GM12878 (cell line): Measurements from ENCODE around the gene TMEM120B. TPM values are rescaled to one million over a fixed set of nuclear protein-coding genes. Genes with fewer than 3 reads are reported as not detected.

Experiments used
- BCL3 ChIP-seq: IDR thresholded peaks from 2 replicates; pipeline ENCODE4 v1.6.1; 2011; ENCODE audit warnings: borderline replicate concordance, low read depth, mild to moderate bottlenecking, moderate library complexity, low read length; ENCODE audit not compliant: insufficient read depth, poor library complexity, severe bottlenecking
- BMI1 ChIP-seq: fragments of 450-650 bp; IDR thresholded peaks from 2 replicates; pipeline ENCODE4 v1.6.1; 2016; ENCODE audit warnings: mild to moderate bottlenecking, moderate library complexity, borderline replicate concordance
- CEBPZ ChIP-seq: fragments of 150-350 bp; IDR thresholded peaks from 2 replicates; pipeline ENCODE4 v1.6.1; 2016; ENCODE audit warnings: low read depth, low read length
- CREB1 ChIP-seq: IDR thresholded peaks from 2 replicates; pipeline ENCODE4 v1.6.1; 2012; ENCODE audit warnings: low read depth, mild to moderate bottlenecking, inconsistent platforms
- CREM ChIP-seq: IDR thresholded peaks from 2 replicates; pipeline ENCODE4 v1.6.1; 2014; ENCODE audit warnings: antibody characterized with exemption, low read depth
- IRF4 ChIP-seq: IDR thresholded peaks from 2 replicates; pipeline ENCODE4 v1.6.1; 2011; ENCODE audit warnings: low read depth, low read length
- JUNB ChIP-seq: IDR thresholded peaks from 2 replicates; pipeline ENCODE4 v1.6.1; 2016; ENCODE audit warnings: antibody characterized with exemption, mild to moderate bottlenecking
- KLF5 ChIP-seq: fragments of 450-650 bp; IDR thresholded peaks from 2 replicates; pipeline ENCODE4 v1.6.1; 2014; ENCODE audit warnings: mild to moderate bottlenecking; ENCODE audit not compliant: partially characterized antibody
- MTA2 ChIP-seq: fragments of 450-650 bp; IDR thresholded peaks from 2 replicates; pipeline ENCODE4 v1.6.1; 2016; ENCODE audit warnings: low read depth, mild to moderate bottlenecking, moderate library complexity
- NFYB ChIP-seq: IDR thresholded peaks from 2 replicates; pipeline ENCODE4 v1.6.1; 2011; ENCODE audit warnings: low read depth, mild to moderate bottlenecking, low read length, improper control_type of control experiment, moderate library complexity; ENCODE audit not compliant: insufficient read depth
- NRF1 ChIP-seq: conservative IDR thresholded peaks from 2 replicates; pipeline ENCODE4 v1.6.1; 2011; ENCODE audit warnings: mild to moderate bottlenecking, low read depth, low read length, improper control_type of control experiment
- RAD21 ChIP-seq: IDR thresholded peaks from 2 replicates; pipeline ENCODE4 v1.6.1; 2011; ENCODE audit warnings: mild to moderate bottlenecking, low read depth, low read length, moderate library complexity; ENCODE audit not compliant: insufficient read depth
- RBBP5 ChIP-seq: fragments of 200-600 bp; sonication (generic); conservative IDR thresholded peaks from 2 replicates; pipeline ENCODE4 v1.6.1; 2016
- RELA ChIP-seq: fragments of 450-650 bp; IDR thresholded peaks from 2 replicates; pipeline ENCODE4 v1.8.0; 2014; ENCODE audit warnings: borderline replicate concordance; ENCODE audit not compliant: partially characterized antibody
- SMAD5 ChIP-seq: IDR thresholded peaks from 2 replicates; pipeline ENCODE4 v1.6.1; 2016; ENCODE audit warnings: antibody characterized with exemption, low read depth
- SP1 ChIP-seq: IDR thresholded peaks from one replicate; pipeline ENCODE4 v1.6.1; 2011; ENCODE audit warnings: low read depth, low read length
- ZNF207 ChIP-seq: fragments of 450-650 bp; IDR thresholded peaks from 2 replicates; pipeline ENCODE4 v1.6.1; 2014; ENCODE audit warnings: antibody characterized with exemption, mild to moderate bottlenecking, borderline replicate concordance
- ZNF217 ChIP-seq: fragments of 450-650 bp; IDR thresholded peaks from 2 replicates; pipeline ENCODE4 v1.6.1; 2017; ENCODE audit warnings: antibody characterized with exemption, mild to moderate bottlenecking
- ZNF622 ChIP-seq: fragments of 450-650 bp; IDR thresholded peaks from 2 replicates; pipeline ENCODE4 v1.6.1; 2017; ENCODE audit warnings: mild to moderate bottlenecking, inconsistent platforms
- polyA plus RNA-seq, 11 experiments: library from polyadenylated mRNA; depleted of rRNA in 4 of 11; unstranded in 6 of 11; stranded (reverse) in 5 of 11; fragments of >200 nt; fragmentation: Nextera tagmentation in 4 of 11; fragmentation: Illumina TruSeq in 1 of 11; extraction: Ambion mirVana in 4 of 11; extraction: Trizol in 1 of 11; gene quantifications; 1 replicate in 1 of 11; 2 replicates in 10 of 11; pipeline versions ENCODE4 v1.2.1 to v1.2.3, GENCODE V29; 2011 to 2016; ENCODE audit warnings: inconsistent platforms in 2 of 11, missing spikeins in 2 of 11, low read depth in 1 of 11
- total RNA-seq, 4 experiments: library from RNA; depleted of rRNA in 3 of 4; stranded (reverse); fragments of >200 nt in 3 of 4; fragmentation: Illumina TruSeq in 1 of 4; extraction: Trizol in 1 of 4; gene quantifications; 2 replicates each; pipeline versions ENCODE4 v1.2.1 to v1.2.3, GENCODE V29; 2013 to 2021
- TF ChIP-seq, protein P1 (sequence below): fragments of 450-650 bp; IDR thresholded peaks from 2 replicates; pipeline ENCODE4 v1.6.1; 2014; ENCODE audit warnings: mild to moderate bottlenecking
- TF ChIP-seq, protein P2 (sequence below): IDR thresholded peaks from 2 replicates; pipeline ENCODE4 v1.6.1; 2012; ENCODE audit warnings: mild to moderate bottlenecking, low read depth, low read length

The TMEM120B gene
- total and polyA plus RNA-seq, 10 of the 15 experiments (the other 5 are each of a cell fraction or from before 2014, with no cell fraction given) = 4.0 to 26.2 (median 9.2) TPM

DNA sequence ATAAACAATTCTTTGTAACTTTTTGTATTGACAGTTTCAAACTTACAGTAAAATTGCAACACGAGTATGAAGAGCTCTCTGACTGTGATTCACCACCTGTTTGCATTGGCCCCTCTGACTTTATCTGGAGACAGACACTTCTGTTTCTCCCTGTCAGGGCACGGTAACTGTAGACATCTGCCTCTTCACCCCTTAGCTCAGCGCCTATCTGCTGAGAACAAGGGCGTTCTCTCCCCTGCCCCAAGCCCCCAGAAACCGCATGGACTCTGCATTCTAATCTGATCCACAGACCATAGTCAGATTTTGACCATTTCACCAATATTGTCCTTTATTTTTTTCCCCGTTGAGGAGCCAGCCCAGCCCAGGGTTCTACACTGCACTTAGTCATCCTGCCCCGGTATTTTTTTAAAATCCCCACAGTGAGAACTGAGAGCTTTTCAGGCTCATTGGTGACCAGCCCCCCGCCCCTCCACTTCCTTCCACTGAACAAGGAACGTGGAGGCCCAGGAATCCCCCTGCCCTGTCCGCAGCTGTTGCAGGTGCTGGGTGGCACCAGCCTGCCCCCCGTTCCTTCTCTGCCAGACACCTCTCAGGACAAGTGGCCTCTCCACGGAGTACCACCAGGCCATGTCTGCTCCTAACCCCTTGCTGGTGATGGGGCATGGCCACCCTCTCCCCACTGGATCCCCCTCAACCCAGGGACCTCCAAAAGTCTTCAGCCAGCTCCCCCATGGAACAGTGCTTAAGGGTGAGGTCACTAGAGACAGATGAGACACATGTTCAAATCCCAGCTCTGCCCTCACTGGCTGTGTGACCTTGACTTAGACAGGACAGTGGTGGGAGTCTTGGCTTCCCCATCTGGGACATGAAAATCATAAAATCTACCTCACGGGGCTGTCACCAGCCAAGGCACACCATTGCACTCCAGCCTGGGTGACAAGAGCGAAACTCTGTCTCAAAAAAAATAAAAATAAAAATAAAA, 69.7 kb downstream of the TMEM120B start (continued):
- no peak for TF ChIP-seq CEBPZ
- no peak for TF ChIP-seq SMAD5
- 0 out of 2 replicates have a peak, but pooled peaks have one; percentile 6 for TF ChIP-seq JUNB
- peak; percentile 60 for TF ChIP-seq BCL3
- TF ChIP-seq, protein P1, sequence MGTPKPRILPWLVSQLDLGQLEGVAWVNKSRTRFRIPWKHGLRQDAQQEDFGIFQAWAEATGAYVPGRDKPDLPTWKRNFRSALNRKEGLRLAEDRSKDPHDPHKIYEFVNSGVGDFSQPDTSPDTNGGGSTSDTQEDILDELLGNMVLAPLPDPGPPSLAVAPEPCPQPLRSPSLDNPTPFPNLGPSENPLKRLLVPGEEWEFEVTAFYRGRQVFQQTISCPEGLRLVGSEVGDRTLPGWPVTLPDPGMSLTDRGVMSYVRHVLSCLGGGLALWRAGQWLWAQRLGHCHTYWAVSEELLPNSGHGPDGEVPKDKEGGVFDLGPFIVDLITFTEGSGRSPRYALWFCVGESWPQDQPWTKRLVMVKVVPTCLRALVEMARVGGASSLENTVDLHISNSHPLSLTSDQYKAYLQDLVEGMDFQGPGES = no peak
- TF ChIP-seq SP1 = no peak
- TF ChIP-seq BMI1 = no peak
- no peak for TF ChIP-seq ZNF217
- no peak for TF ChIP-seq ZNF622
- no peak for TF ChIP-seq NFYB
- TF ChIP-seq CREM = peak; percentile 23; the same call in 1 of the 2 replicates
- no peak for TF ChIP-seq RAD21
- TF ChIP-seq MTA2 = peak; percentile 40; the same call in 1 of the 2 replicates
- TF ChIP-seq ZNF207 = no peak
- peak; percentile 45; the same call in 1 of the 2 replicates for TF ChIP-seq CREB1
- peak; percentile 87 for TF ChIP-seq RELA
- no peak for TF ChIP-seq KLF5
- TF ChIP-seq, protein P2, sequence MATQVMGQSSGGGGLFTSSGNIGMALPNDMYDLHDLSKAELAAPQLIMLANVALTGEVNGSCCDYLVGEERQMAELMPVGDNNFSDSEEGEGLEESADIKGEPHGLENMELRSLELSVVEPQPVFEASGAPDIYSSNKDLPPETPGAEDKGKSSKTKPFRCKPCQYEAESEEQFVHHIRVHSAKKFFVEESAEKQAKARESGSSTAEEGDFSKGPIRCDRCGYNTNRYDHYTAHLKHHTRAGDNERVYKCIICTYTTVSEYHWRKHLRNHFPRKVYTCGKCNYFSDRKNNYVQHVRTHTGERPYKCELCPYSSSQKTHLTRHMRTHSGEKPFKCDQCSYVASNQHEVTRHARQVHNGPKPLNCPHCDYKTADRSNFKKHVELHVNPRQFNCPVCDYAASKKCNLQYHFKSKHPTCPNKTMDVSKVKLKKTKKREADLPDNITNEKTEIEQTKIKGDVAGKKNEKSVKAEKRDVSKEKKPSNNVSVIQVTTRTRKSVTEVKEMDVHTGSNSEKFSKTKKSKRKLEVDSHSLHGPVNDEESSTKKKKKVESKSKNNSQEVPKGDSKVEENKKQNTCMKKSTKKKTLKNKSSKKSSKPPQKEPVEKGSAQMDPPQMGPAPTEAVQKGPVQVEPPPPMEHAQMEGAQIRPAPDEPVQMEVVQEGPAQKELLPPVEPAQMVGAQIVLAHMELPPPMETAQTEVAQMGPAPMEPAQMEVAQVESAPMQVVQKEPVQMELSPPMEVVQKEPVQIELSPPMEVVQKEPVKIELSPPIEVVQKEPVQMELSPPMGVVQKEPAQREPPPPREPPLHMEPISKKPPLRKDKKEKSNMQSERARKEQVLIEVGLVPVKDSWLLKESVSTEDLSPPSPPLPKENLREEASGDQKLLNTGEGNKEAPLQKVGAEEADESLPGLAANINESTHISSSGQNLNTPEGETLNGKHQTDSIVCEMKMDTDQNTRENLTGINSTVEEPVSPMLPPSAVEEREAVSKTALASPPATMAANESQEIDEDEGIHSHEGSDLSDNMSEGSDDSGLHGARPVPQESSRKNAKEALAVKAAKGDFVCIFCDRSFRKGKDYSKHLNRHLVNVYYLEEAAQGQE = no peak
- no peak for TF ChIP-seq RBBP5
- TF ChIP-seq IRF4 = no peak
- no peak for TF ChIP-seq NRF1
